ENCODE results near the gene POLR3A. TPM values are rescaled to one million over a fixed set of nuclear protein-coding genes. Genes with fewer than 3 reads are reported as not detected.

The POLR3A gene
- total RNA-seq, 6 experiments from 2014 or later, result 5.5 to 8.5 (median 6.4) TPM

DNA sequence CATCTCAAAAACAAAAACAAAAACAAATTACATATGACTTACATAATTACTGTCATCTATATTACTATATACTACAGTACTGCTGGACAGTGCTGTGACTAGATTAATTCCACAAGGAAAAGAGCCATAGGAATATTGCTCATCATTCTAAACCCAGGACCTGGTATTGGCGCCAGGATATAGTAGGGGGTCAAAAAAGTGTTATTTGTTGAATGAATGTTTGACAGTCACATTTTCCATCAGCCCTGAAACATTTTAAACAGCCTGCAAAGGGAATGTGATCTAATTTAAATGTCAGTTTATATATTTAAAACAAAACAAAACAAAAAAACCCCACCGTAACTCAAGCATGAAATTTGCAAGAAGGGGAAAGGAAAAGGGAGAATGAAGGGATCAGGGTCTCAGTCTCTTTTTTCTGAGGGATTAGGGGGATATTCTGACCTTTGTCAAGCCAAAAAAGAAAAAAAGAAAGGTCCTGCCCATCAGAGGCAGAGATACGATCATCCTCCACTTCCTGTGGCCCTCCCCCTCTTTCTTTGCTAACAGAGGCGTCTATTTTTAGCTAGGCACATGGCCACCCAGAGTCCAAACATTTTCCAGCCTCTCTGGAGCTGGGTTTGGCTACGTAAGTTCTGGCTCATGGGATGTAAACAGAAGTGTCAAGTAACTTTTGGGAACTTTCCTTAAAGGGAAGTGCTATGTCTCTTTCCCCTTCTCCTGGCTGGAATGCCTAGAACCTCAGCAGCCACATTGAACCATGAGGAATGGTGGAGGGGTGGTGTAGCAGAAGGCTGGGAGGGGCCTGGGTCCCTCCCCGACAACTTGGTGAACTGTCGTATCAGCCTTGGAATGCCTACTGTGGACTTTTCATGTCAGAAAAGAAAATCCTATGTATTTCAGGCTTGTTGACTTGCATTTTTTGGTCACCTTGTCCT is 58.2 kb downstream of the POLR3A start:
- WGBS (ENCODE audit: insufficient coverage, low coverage, low lambda C conversion rate, missing lambda C conversion rate), result 43% methylated on average over 7 of the region's 7 CpGs
- H3K27me3 ChIP-seq, result no peaks in the 10 kb centered on the region
- TF ChIP-seq POLR2A (IDR thresholded peaks at IDR 0.05), result no peak
- TF ChIP-seq, protein P1, sequence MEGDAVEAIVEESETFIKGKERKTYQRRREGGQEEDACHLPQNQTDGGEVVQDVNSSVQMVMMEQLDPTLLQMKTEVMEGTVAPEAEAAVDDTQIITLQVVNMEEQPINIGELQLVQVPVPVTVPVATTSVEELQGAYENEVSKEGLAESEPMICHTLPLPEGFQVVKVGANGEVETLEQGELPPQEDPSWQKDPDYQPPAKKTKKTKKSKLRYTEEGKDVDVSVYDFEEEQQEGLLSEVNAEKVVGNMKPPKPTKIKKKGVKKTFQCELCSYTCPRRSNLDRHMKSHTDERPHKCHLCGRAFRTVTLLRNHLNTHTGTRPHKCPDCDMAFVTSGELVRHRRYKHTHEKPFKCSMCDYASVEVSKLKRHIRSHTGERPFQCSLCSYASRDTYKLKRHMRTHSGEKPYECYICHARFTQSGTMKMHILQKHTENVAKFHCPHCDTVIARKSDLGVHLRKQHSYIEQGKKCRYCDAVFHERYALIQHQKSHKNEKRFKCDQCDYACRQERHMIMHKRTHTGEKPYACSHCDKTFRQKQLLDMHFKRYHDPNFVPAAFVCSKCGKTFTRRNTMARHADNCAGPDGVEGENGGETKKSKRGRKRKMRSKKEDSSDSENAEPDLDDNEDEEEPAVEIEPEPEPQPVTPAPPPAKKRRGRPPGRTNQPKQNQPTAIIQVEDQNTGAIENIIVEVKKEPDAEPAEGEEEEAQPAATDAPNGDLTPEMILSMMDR (IDR thresholded peaks at IDR 0.05), result no peak
- ATAC-seq (peak; percentile 79 to 85 (median 82)), DNase-seq (peak; percentile 42 to 72 (median 68))
- no peaks in the 10 kb centered on the region for H3K9me3 ChIP-seq
- peaks cover 0 to 20% (median 4%) of the 10 kb centered on the region in 4 donors for H3K4me1 ChIP-seq
- H3K27ac ChIP-seq, result peak overlapping the region; percentile 60 to 75 (median 71)
- H3K4me3 ChIP-seq, result no peak overlapping the region
- no peaks in the 10 kb centered on the region for H3K36me3 ChIP-seq
- intact Hi-C loops (cut with DNase I), result no loop called here

- no peaks in the 10 kb centered on the region for H3K36me3 ChIP-seq
Measured at GRCh38 chr10:77969114-77969513, 60.2 kb downstream of the POLR3A start.

GRCh38 chr10:77967611-77968022 is 61.7 kb downstream of the POLR3A start:
- Histone ChIP-seq H3K9me3 (no peaks in the 10 kb centered on the region), H3K27ac (no peak overlapping the region), H3K4me1 (peaks cover 0 to 11% (median 4%) of the 10 kb centered on the region in 4 donors), H3K4me3 (no peak overlapping the region), H3K27me3 (no peaks in the 10 kb centered on the region), H3K36me3 (no peaks in the 10 kb centered on the region)
- DNase-seq, result no peak
- TF ChIP-seq, protein P1 (IDR thresholded peaks at IDR 0.05), result no peak
- no peak for TF ChIP-seq POLR2A (IDR thresholded peaks at IDR 0.05)
- WGBS (ENCODE audit: insufficient coverage, low coverage, low lambda C conversion rate, missing lambda C conversion rate), result 35% methylated on average over 7 of the region's 8 CpGs
- ATAC-seq, result no peak
- intact Hi-C loops (cut with DNase I), result no loop called here

More at GRCh38 chr10:77969114-77969513, 60.2 kb downstream of the POLR3A start:
- no CpG with 5 or more reads among the region's 4 CpGs for WGBS (ENCODE audit: insufficient coverage, low coverage, low lambda C conversion rate, missing lambda C conversion rate)
- intact Hi-C loops (cut with DNase I), result no loop called here
- peaks cover 0 to 11% (median 4%) of the 10 kb centered on the region in 4 donors for H3K4me1 ChIP-seq
- DNase-seq (no peak), ATAC-seq (no peak)
- no peak overlapping the region for H3K27ac ChIP-seq
- no peaks in the 10 kb centered on the region for H3K27me3 ChIP-seq
- no peaks in the 10 kb centered on the region for H3K9me3 ChIP-seq
- no peak overlapping the region for H3K4me3 ChIP-seq
- TF ChIP-seq, protein P1 (IDR thresholded peaks at IDR 0.05), result no peak
- TF ChIP-seq POLR2A (IDR thresholded peaks at IDR 0.05), result no peak

DNA sequence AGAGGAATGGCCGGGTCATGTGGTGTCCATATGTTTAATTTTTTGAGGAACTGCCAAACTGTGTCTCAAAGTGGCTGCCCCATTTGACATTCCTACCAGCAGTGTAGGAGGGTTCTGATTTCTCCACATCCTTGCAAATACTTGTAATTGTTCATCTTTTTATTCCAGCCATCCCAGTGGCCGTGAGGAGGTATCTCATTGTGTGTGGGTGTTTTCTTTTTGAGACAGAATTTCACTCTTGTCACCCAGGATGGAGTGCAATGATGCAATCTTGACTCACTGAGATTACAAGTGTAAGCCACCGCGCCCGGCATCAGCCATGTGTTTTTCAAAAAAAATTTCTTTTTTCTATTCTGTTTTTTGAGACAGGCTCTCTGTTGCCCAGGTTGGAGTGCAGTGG is 64.0 kb downstream of the POLR3A start:
- DNase-seq (no peak), ATAC-seq (no peak)
- Histone ChIP-seq H3K36me3 (no peaks in the 10 kb centered on the region), H3K4me3 (no peak overlapping the region), H3K27me3 (no peaks in the 10 kb centered on the region), H3K4me1 (no peaks in the 10 kb centered on the region), H3K9me3 (no peaks in the 10 kb centered on the region), H3K27ac (no peak overlapping the region)
- TF ChIP-seq, protein P1 (IDR thresholded peaks at IDR 0.05), result no peak
- TF ChIP-seq POLR2A (IDR thresholded peaks at IDR 0.05), result no peak
- intact Hi-C loops (cut with DNase I), result no loop called here
- 85% methylated on average over 5 of the region's 5 CpGs for WGBS (ENCODE audit: insufficient coverage, low coverage, low lambda C conversion rate, missing lambda C conversion rate)

Data from right lobe of liver (tissue), 6 donors.